IMR-90 (cell line): ENCODE data around the gene SLC4A3. TPM values are rescaled to one million over a fixed set of nuclear protein-coding genes. Genes with fewer than 3 reads are reported as not detected.

ENCODE experiments used
- ATAC-seq: fragments of 200-7000 bp; cut with Tn5 transposase; 2 replicates; pipeline ENCODE4 v1.9.1; 2020; ENCODE audit warnings: low read depth, mild to moderate bottlenecking, moderate library complexity
- BruUV-seq: library from RNA; stranded (reverse); fragments of 400-500 nt; replicated peaks from 2 replicates; lab custom pipeline; 2021; lab: Mats Ljungman, UMichigan
- CTCF ChIA-PET: fragments of 300-600 bp; formaldehyde crosslinking; extraction: SDS; loops from one replicate; lab custom pipeline; 2021; ENCODE audit warnings: antibody characterized with exemption; lab: Yijun Ruan, JAX
- POLR2A ChIA-PET: fragments of 300-600 bp; sonication (Branson Sonifier 250); formaldehyde crosslinking; loops from one replicate; lab custom pipeline; 2022; ENCODE audit warnings: antibody characterized with exemption; ENCODE audit not compliant: unreplicated experiment; lab: Charles Lee
- DNase-seq: peaks from one replicate; pipeline ENCODE4 v3.0.0; 2013
- H2AFZ ChIP-seq: replicated peaks from 2 replicates; pipeline ENCODE3; 2013; ENCODE audit warnings: low read length, mild to moderate bottlenecking; ENCODE audit not compliant: poor library complexity
- H2AK5ac ChIP-seq: 2 replicates; pipeline ENCODE4 v1.6.1; 2013; ENCODE audit warnings: low read depth, low read length, inconsistent platforms
- H2AK9ac ChIP-seq: replicated peaks from 2 replicates; pipeline ENCODE3; 2013; ENCODE audit warnings: mild to moderate bottlenecking, low read depth, low read length, moderate library complexity; ENCODE audit not compliant: poor library complexity
- H2BK120ac ChIP-seq: 2 replicates; pipeline ENCODE4 v1.6.1; 2013; ENCODE audit warnings: low read depth, low read length, inconsistent platforms
- H2BK15ac ChIP-seq: 3 replicates; pipeline ENCODE4 v1.6.1; 2013; ENCODE audit warnings: low read depth, low read length, inconsistent platforms
- H2BK20ac ChIP-seq: 2 replicates; pipeline ENCODE4 v1.6.1; 2013; ENCODE audit warnings: low read depth, mild to moderate bottlenecking, inconsistent platforms, low read length, moderate library complexity
- H2BK5ac ChIP-seq: 2 replicates; pipeline ENCODE4 v1.6.1; 2013; ENCODE audit warnings: mild to moderate bottlenecking, low read depth, low read length, inconsistent platforms; ENCODE audit not compliant: poor library complexity, severe bottlenecking
- H3K14ac ChIP-seq: replicated peaks from 2 replicates; pipeline ENCODE4 v1.6.1; 2013; ENCODE audit warnings: low read depth, low read length, inconsistent platforms
- H3K18ac ChIP-seq: 2 replicates; pipeline ENCODE4 v1.6.1; 2013; ENCODE audit warnings: low read depth, low read length, control low read depth
- H3K23ac ChIP-seq: 2 replicates; pipeline ENCODE4 v1.6.1; 2013; ENCODE audit warnings: low read depth, low read length, inconsistent platforms
- H3K27ac ChIP-seq: 2 replicates; pipeline ENCODE4 v1.5.1; 2013; ENCODE audit warnings: mild to moderate bottlenecking, control low read depth, low read length; ENCODE audit not compliant: insufficient read depth
- H3K27me3 ChIP-seq: 2 replicates; pipeline ENCODE4 v1.6.1; 2013; ENCODE audit warnings: low read length; ENCODE audit not compliant: control insufficient read depth, insufficient read depth
- H3K36me3 ChIP-seq: 2 replicates; pipeline ENCODE4 v1.6.1; 2013; ENCODE audit warnings: low read length, mixed read lengths; ENCODE audit not compliant: control insufficient read depth, insufficient read depth
- H3K4ac ChIP-seq: 2 replicates; pipeline ENCODE4 v1.6.1; 2013; ENCODE audit warnings: low read depth, low read length, inconsistent platforms
- H3K4me1 ChIP-seq: 2 replicates; pipeline ENCODE4 v1.6.1; 2013; ENCODE audit warnings: low read length, mixed read lengths; ENCODE audit not compliant: control insufficient read depth, insufficient read depth
- H3K4me2 ChIP-seq: 2 replicates; pipeline ENCODE4 v1.6.1; 2013; ENCODE audit warnings: low read depth, mild to moderate bottlenecking, control low read depth, low read length, moderate library complexity
- H3K4me3 ChIP-seq: 2 replicates; pipeline ENCODE4 v1.5.1; 2013; ENCODE audit warnings: low read depth, mild to moderate bottlenecking, control low read depth, low read length, moderate library complexity; ENCODE audit not compliant: insufficient read depth
- H3K56ac ChIP-seq: 2 replicates; pipeline ENCODE4 v1.6.1; 2013; ENCODE audit warnings: low read length, inconsistent platforms; ENCODE audit not compliant: insufficient read depth; ENCODE audit errors: extremely low read depth
- H3K79me1 ChIP-seq, 2 experiments: 2 replicates each; pipeline ENCODE4 v1.6.1; 2013; ENCODE audit warnings: low read length in 2 of 2, inconsistent platforms in 1 of 2, low read depth in 1 of 2
- H3K9ac ChIP-seq: 2 replicates; pipeline ENCODE4 v1.6.1; 2013; ENCODE audit warnings: low read depth, low read length, control low read depth
- H3K9me1 ChIP-seq: 2 replicates; pipeline ENCODE4 v1.6.1; 2013; ENCODE audit warnings: low read length, inconsistent platforms; ENCODE audit not compliant: insufficient read depth
- H3K9me3 ChIP-seq: 2 replicates; pipeline ENCODE4 v1.6.1; 2013; ENCODE audit warnings: low read length; ENCODE audit not compliant: control insufficient read depth, insufficient read depth
- H4K20me1 ChIP-seq: 2 replicates; pipeline ENCODE4 v1.6.1; 2013; ENCODE audit warnings: low read length, inconsistent platforms; ENCODE audit not compliant: insufficient read depth
- H4K5ac ChIP-seq: 2 replicates; pipeline ENCODE4 v1.6.1; 2013; ENCODE audit warnings: mild to moderate bottlenecking, low read depth, low read length, control low read depth
- H4K8ac ChIP-seq, 2 experiments: 2 replicates each; pipeline ENCODE4 v1.6.1; 2013; ENCODE audit warnings: low read depth in 2 of 2, low read length in 2 of 2, control low read depth in 1 of 2, inconsistent platforms in 1 of 2
- H4K91ac ChIP-seq: 2 replicates; pipeline ENCODE4 v1.6.1; 2013; ENCODE audit warnings: low read depth, low read length, inconsistent platforms; ENCODE audit not compliant: insufficient read depth
- BHLHE40 ChIP-seq: fragments of 150-350 bp; IDR thresholded peaks from 2 replicates; pipeline ENCODE4 v1.6.1; 2016; ENCODE audit warnings: mild to moderate bottlenecking, low read depth, low read length
- CHD1 ChIP-seq: IDR thresholded peaks from 2 replicates; pipeline ENCODE4 v1.6.1; 2012; ENCODE audit warnings: low read depth, low read length, improper control_type of control experiment
- MAZ ChIP-seq: IDR thresholded peaks from 2 replicates; pipeline ENCODE4 v1.6.1; 2012; ENCODE audit warnings: low read depth, mild to moderate bottlenecking, low read length, improper control_type of control experiment, moderate library complexity, borderline replicate concordance
- MXI1 ChIP-seq: IDR thresholded peaks from 2 replicates; pipeline ENCODE4 v1.6.1; 2012; ENCODE audit warnings: low read depth, mild to moderate bottlenecking, low read length, moderate library complexity, borderline replicate concordance
- POLR2A ChIP-seq: IDR thresholded peaks from 2 replicates; pipeline ENCODE4 v1.6.1; 2012; ENCODE audit warnings: mild to moderate bottlenecking, low read depth, low read length
- RCOR1 ChIP-seq: IDR thresholded peaks from 2 replicates; pipeline ENCODE4 v1.6.1; 2012; ENCODE audit warnings: mild to moderate bottlenecking, low read length, improper control_type of control experiment; ENCODE audit not compliant: insufficient replicate concordance
- RFX5 ChIP-seq: IDR thresholded peaks from 2 replicates; pipeline ENCODE4 v1.8.0; 2012; ENCODE audit warnings: low read depth, mild to moderate bottlenecking, low read length, moderate library complexity
- WGBS, 2 experiments: methylation state at CpG; one replicate each; pipeline versions ENCODE4 v1.1.5 to v1.1.7; 2013; ENCODE audit warnings: missing lambda C conversion rate in 2 of 2; ENCODE audit not compliant: insufficient read length in 1 of 2; ENCODE audit errors: extremely low coverage in 2 of 2; 5-methylcytosine and 5-hydroxymethylcytosine counted together
- dilution Hi-C: fragments of 300-500 bp; cut with HindIII; formaldehyde crosslinking; loops from one replicate; pipeline ENCODE4 v1.14.3; 2018; ENCODE audit warnings: low sequenced_read_pairs; ENCODE audit not compliant: unreplicated experiment
- in situ Hi-C: fragments of 300-500 bp; cut with MboI; formaldehyde crosslinking; loops from 3 replicates; pipeline ENCODE4 v1.14.3; 2019; ENCODE audit warnings: low sequenced_read_pairs, inconsistent platforms, mixed read lengths
- intact Hi-C: fragments of 100-400 bp; cut with micrococcal nuclease; formaldehyde crosslinking; loops from 2 replicates; pipeline ENCODE4 v1.10.0; 2022
- polyA plus RNA-seq, 3 experiments: library from polyadenylated mRNA; depleted of rRNA; stranded (reverse); fragments of >200 nt; gene quantifications; 2 replicates each; pipeline ENCODE4 v1.2.3, GENCODE V29; 2012; ENCODE audit warnings: low replicate concordance in 1 of 3
- total RNA-seq: library from RNA; depleted of rRNA; stranded (reverse); fragments of >200 nt; gene quantifications from 2 replicates; pipeline ENCODE4 v1.2.3, GENCODE V29; 2012
- TF ChIP-seq, protein P1 (sequence below): fragments of 150-350 bp; IDR thresholded peaks from 2 replicates; pipeline ENCODE4 v1.6.1; 2016; ENCODE audit warnings: low read depth, mild to moderate bottlenecking, low read length, moderate library complexity, borderline replicate concordance
- TF ChIP-seq, protein P2 (sequence below): conservative IDR thresholded peaks from 2 replicates; pipeline ENCODE4 v1.5.1; 2012; ENCODE audit warnings: mild to moderate bottlenecking, low read depth, low read length, improper control_type of control experiment

The SLC4A3 gene
- total and polyA plus RNA-seq, 2 of the 4 experiments (the other 2 are of a cell fraction): 0.90 to 6.1 TPM

DNA sequence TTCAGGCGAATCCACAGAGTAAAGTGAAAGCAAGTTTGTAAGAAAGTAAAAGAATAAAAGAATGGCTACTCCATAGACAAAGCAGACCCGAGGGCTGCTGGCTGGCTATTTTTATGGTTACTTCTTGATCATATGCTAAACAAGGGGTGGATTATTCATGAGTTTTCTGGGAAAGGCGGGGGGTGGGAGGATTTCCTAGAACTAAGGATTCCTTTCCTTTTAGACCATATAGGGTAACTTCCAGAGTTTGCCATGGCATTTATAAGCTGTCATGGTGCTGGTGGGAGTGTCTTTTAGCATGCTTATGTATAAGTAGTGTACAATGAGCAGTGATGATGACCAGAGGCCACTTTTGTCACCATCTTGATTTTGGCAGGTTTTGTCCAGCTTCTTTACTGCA lies 59.8 kb downstream of the SLC4A3 start:
- H3K9me3 ChIP-seq: no peaks in the 10 kb centered on the region
- no peaks in the 10 kb centered on the region for H3K36me3 ChIP-seq
- no peak overlapping the region for H3K4ac ChIP-seq
- WGBS, 2 experiments: no CpG with 5 or more reads among the region's 3 CpGs
- no peak overlapping the region for H4K91ac ChIP-seq
- H3K4me1 ChIP-seq: peaks cover 9% of the 10 kb centered on the region
- no peak overlapping the region for H3K27ac ChIP-seq
- H2AFZ ChIP-seq: no peak overlapping the region
- TF ChIP-seq RFX5: no peak
- TF ChIP-seq, protein P1, sequence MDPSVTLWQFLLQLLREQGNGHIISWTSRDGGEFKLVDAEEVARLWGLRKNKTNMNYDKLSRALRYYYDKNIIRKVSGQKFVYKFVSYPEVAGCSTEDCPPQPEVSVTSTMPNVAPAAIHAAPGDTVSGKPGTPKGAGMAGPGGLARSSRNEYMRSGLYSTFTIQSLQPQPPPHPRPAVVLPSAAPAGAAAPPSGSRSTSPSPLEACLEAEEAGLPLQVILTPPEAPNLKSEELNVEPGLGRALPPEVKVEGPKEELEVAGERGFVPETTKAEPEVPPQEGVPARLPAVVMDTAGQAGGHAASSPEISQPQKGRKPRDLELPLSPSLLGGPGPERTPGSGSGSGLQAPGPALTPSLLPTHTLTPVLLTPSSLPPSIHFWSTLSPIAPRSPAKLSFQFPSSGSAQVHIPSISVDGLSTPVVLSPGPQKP: no peak
- TF ChIP-seq CHD1: no peak
- TF ChIP-seq, protein P2, sequence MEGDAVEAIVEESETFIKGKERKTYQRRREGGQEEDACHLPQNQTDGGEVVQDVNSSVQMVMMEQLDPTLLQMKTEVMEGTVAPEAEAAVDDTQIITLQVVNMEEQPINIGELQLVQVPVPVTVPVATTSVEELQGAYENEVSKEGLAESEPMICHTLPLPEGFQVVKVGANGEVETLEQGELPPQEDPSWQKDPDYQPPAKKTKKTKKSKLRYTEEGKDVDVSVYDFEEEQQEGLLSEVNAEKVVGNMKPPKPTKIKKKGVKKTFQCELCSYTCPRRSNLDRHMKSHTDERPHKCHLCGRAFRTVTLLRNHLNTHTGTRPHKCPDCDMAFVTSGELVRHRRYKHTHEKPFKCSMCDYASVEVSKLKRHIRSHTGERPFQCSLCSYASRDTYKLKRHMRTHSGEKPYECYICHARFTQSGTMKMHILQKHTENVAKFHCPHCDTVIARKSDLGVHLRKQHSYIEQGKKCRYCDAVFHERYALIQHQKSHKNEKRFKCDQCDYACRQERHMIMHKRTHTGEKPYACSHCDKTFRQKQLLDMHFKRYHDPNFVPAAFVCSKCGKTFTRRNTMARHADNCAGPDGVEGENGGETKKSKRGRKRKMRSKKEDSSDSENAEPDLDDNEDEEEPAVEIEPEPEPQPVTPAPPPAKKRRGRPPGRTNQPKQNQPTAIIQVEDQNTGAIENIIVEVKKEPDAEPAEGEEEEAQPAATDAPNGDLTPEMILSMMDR: no peak
- no peak for TF ChIP-seq BHLHE40
- no peak for TF ChIP-seq RCOR1
- no peak for TF ChIP-seq MXI1
- no peak for TF ChIP-seq MAZ
- no peak for TF ChIP-seq POLR2A
- ATAC-seq (peak; percentile 10), DNase-seq (peak; percentile 61)
- H3K9ac ChIP-seq: no peak overlapping the region
- H3K79me1 ChIP-seq: no peaks in the 10 kb centered on the region
- no peak overlapping the region for H2BK5ac ChIP-seq
- no peak overlapping the region for H2BK15ac ChIP-seq
- H3K4me3 ChIP-seq: no peak overlapping the region
- no peak overlapping the region for H3K4me2 ChIP-seq
- in situ Hi-C loops: loop anchor here (5.0 kb wide), 1 partner anchor 40 kb away; no protein-coding TSS in a partner anchor
- dilution Hi-C loops: no loop called here
- no peak overlapping the region for H3K56ac ChIP-seq
- ChIA-PET POLR2A (no interaction called here), CTCF (no interaction called here)
- no peak overlapping the region for H2AK9ac ChIP-seq
- 0 out of 4 replicates have a peak overlapping the region, but pooled peaks of 1 of the 2 experiments have one; percentile 30 for H4K8ac ChIP-seq
- H2BK120ac ChIP-seq: peak overlapping the region; percentile 9
- H2BK20ac ChIP-seq: peak overlapping the region; percentile 2; the same call in 1 of the 2 replicates
- H3K27me3 ChIP-seq: no peaks in the 10 kb centered on the region; the same call in 1 of the 2 replicates
- peaks cover 3% of the 10 kb centered on the region; the same call in 1 of the 2 replicates for H4K20me1 ChIP-seq
- no peak overlapping the region; the same call in 1 of the 2 replicates for H2AK5ac ChIP-seq
- intact Hi-C loops: loop anchor here (5.0 kb wide), 1 partner anchor 90 kb away; the partner anchor contains the start of gene STK11IP
- H3K9me1 ChIP-seq: peaks cover 2% of the 10 kb centered on the region
- no TSS peak for BruUV-seq
- no peak overlapping the region for H3K14ac ChIP-seq
- no peak overlapping the region for H3K18ac ChIP-seq
- no peak overlapping the region for H3K23ac ChIP-seq
- peak overlapping the region; percentile 22; the same call in 1 of the 2 replicates for H4K5ac ChIP-seq
